ENCODE data around the gene TLCD1. TPM values are rescaled to one million over a fixed set of nuclear protein-coding genes. Genes with fewer than 3 reads are reported as not detected.

Gene TLCD1
- total and polyA plus RNA-seq, 10 donors, result 0.97 to 3.5 (median 2.3) TPM; not detected in 1

DNA sequence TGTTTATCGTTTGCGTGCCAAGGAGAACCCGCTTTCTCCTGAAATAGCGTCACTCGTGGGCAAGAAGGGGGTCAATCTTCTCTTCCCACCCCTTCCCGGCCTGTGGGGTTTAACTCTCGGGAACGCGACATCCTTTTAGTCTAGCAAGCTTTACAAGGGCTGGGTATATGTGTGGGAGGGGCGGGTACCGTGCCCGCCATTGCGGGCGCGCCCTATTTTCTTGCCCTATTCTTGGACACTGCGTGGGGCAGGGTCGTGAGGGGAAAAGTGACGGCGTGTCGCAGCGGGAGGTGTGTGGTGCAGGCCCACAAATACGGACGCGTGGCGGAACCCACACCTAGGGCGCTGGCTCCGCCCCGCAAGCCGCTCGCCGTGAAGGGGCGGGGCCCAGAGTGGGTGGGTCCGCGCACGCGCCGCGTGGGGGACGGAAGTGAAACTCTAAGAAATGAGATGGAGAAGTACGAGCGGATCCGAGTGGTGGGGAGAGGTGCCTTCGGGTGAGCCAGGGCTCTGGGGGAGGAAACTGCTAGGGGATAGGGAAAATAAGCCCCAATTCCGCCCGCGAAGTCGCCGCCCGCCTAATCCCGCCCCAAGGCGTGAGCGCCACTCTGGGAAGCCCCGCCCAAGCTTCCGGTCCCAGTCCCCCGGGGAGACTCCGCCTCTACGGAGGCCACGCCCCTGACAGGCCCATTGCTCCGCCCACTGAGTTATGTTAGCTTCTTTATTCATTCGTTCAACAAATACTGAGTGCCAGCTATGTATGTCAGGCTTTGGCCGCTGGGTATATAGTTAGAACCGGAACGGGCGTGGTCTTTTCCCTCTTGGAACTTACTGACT is 2.5 kb upstream of the TLCD1 start, which contains the start of gene NEK8:
Gene NEK8 (plus strand): TSS at position 425 of the 837 bp plus-strand sequence. CDS start 26 bp downstream, at position 451.
- DNase-seq, result peak; percentile 99
- H3K9me3 ChIP-seq, result no peaks in the 10 kb centered on the region
- 0 to 1% (median 0%) methylated on average over 56 to 64 of the region's 64 CpGs for WGBS, 5 donors
- H3K27ac ChIP-seq, result peak within 1 kb of the TSS; percentile 87 to 99 (median 98)
- peak in 1 of 3 donors; percentile 61 for TF ChIP-seq POLR2A (IDR thresholded peaks at IDR 0.05)
- TF ChIP-seq, protein P1, sequence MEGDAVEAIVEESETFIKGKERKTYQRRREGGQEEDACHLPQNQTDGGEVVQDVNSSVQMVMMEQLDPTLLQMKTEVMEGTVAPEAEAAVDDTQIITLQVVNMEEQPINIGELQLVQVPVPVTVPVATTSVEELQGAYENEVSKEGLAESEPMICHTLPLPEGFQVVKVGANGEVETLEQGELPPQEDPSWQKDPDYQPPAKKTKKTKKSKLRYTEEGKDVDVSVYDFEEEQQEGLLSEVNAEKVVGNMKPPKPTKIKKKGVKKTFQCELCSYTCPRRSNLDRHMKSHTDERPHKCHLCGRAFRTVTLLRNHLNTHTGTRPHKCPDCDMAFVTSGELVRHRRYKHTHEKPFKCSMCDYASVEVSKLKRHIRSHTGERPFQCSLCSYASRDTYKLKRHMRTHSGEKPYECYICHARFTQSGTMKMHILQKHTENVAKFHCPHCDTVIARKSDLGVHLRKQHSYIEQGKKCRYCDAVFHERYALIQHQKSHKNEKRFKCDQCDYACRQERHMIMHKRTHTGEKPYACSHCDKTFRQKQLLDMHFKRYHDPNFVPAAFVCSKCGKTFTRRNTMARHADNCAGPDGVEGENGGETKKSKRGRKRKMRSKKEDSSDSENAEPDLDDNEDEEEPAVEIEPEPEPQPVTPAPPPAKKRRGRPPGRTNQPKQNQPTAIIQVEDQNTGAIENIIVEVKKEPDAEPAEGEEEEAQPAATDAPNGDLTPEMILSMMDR (IDR thresholded peaks at IDR 0.05 in 8 of 11, conservative IDR thresholded peaks at IDR 0.05 in 3 of 11), result peak in 1 of 11 experiments; percentile 26
- peak; percentile 91 to 93 (median 93) for TF ChIP-seq POLR2AphosphoS5 (IDR thresholded peaks at IDR 0.05)
- H3K4me3 ChIP-seq, result peak within 1 kb of the TSS; percentile 52 to 92 (median 74)
- H3K36me3 ChIP-seq, result peaks cover 0 to 15% (median 13%) of the 10 kb centered on the region in 6 donors
- intact Hi-C loops (cut with DNase I; ENCODE audit: low total_unique reads), result no loop called here
- peaks cover 19 to 62% (median 51%) of the 10 kb centered on the region in 6 donors for H3K4me1 ChIP-seq
- no peaks in the 10 kb centered on the region for H3K27me3 ChIP-seq (replicated peaks in 1 of 7)

DNA sequence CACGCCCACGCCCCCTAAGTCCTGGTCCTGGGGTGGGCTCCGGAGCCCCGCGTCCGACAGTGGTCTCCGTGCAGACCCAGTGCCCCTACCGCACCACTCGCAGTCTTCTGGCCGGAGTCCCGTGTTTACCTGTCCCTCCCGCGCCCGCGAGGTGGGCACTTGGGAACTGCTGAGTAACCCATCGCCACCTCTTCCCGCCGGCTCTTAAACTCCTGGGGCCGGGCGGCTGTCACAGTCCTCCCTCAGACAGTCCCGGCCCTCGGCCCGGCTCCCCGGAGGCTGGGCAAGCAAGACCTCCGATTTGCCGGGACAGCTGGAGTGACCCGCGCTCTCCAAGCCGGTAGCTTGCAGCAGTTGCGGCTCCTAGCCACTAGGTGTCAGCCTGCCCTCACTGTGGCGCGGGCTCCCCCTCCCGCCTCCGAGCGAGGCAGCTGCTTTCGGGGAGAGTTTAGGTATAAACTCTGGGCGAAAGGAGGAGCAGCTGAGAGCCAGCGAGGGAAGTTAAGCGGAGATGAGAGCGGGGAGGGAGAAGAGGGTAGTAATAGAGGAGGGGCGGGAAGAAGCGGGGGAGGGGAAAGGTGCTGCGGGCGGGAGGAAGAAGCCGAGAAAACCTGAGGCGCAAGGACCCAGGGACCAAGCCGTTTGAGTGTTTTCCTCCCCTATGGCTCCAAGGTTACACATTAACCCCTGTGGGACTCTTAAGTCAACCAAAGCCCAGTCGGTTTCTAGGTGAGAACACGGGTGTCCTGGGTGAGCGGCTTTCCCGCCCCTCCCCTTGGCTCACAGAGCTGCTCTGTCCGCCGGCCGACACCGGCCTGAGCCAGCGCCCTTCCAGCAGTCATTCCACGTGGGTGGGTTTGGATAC is 826 bp upstream of the TLCD1 start:
- Histone ChIP-seq H3K36me3 (peaks cover 0 to 32% (median 30%) of the 10 kb centered on the region in 6 donors), H3K9me3 (no peaks in the 10 kb centered on the region), H3K27me3 (replicated peaks in 1 of 7) (no peaks in the 10 kb centered on the region), H3K4me1 (peaks cover 28 to 77% (median 68%) of the 10 kb centered on the region in 6 donors), H3K27ac (peak overlapping the region; percentile 30 to 99 (median 98)), H3K4me3 (peak overlapping the region; percentile 64 to 92 (median 74))
- intact Hi-C loops (cut with DNase I; ENCODE audit: low total_unique reads), result loop anchor here (2.0 kb wide), 1 partner anchor 24 kb away; no protein-coding TSS in a partner anchor
- TF ChIP-seq POLR2AphosphoS5 (IDR thresholded peaks at IDR 0.05) (peak; percentile 84 to 88 (median 85)), POLR2A (IDR thresholded peaks at IDR 0.05) (no peak)
- TF ChIP-seq, protein P1 (IDR thresholded peaks at IDR 0.05 in 8 of 11, conservative IDR thresholded peaks at IDR 0.05 in 3 of 11), result peak; percentile 98 to 100 (median 100)
- 0 to 1% (median 1%) methylated on average over 41 to 57 of the region's 57 CpGs for WGBS, 5 donors
- DNase-seq, result peak; percentile 99

DNA sequence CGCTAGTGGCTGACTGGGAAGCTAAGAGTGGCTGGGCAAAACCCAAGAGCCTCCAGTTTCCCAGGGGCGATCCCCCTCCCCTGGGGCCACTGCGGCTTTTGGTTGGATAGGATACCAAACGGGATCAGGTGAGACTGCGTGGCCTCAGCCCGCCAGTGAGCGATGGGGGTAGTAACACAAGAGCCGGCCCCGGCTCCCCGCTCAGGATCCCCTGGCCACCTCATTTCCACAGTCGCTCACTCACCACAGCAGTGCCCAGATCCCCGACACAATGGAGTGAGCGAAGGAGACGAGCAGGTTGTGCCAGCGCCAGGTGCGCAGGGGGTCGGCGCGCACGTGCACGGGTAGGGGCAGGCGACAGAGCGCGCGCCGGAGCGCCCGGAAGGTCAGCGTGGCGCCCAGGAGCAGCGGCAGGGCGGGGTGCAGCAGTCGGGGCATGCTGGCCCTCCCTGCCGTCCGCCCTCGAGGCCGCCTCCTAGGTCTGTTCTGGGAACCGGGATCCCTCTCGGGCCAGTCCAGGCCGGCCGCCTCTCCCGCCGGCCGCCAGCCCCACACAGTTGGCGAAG is 290 bp downstream of the TLCD1 start:
- intact Hi-C loops (cut with DNase I; ENCODE audit: low total_unique reads), result loop anchor here (2.0 kb wide), 1 partner anchor 25 kb away; no protein-coding TSS in a partner anchor
- peak overlapping the region; percentile 51 to 99 (median 98) for H3K27ac ChIP-seq

More for the DNA sequence above, 290 bp downstream of the TLCD1 start:
- Histone ChIP-seq H3K4me3 (peak overlapping the region; percentile 64 to 92 (median 74)), H3K27me3 (replicated peaks in 1 of 7) (no peaks in the 10 kb centered on the region), H3K36me3 (peaks cover 0 to 44% (median 37%) of the 10 kb centered on the region in 6 donors), H3K9me3 (no peaks in the 10 kb centered on the region), H3K4me1 (peaks cover 39 to 88% (median 79%) of the 10 kb centered on the region in 6 donors)
- peak; percentile 90 for DNase-seq
- 1 to 8% (median 3%) methylated on average over 7 to 45 of the region's 45 CpGs for WGBS, 5 donors
- TF ChIP-seq, protein P1 (IDR thresholded peaks at IDR 0.05 in 8 of 11, conservative IDR thresholded peaks at IDR 0.05 in 3 of 11), result no peak
- TF ChIP-seq POLR2AphosphoS5 (IDR thresholded peaks at IDR 0.05), result peak; percentile 56 to 89 (median 80)

Data from spleen (tissue), 11 donors.